ENCODE data around the gene POLQ.

GRCh38 chr3:121431726-121432517 is 113.9 kb downstream of the POLQ start:
- TF ChIP-seq CTCF (IDR thresholded peaks at IDR 0.05; ENCODE audit: low read depth, low read length, missing input control) (no peak), SP1 (IDR thresholded peaks at IDR 0.05) (peak; percentile 68), TAF1 (conservative IDR thresholded peaks at IDR 0.05) (no peak), RAD21 (IDR thresholded peaks at IDR 0.05) (peak in 1 of 2 donors; percentile 10), YY1 (IDR thresholded peaks at IDR 0.05) (no peak), ZBTB33 (IDR thresholded peaks at IDR 0.05) (no peak), JUND (IDR thresholded peaks at IDR 0.05) (peak in 1 of 2 donors; percentile 18), EGR1 (IDR thresholded peaks at IDR 0.05; ENCODE audit: low read depth in 2 of 2) (no peak), HNF4A (conservative IDR thresholded peaks at IDR 0.05) (peak; percentile 70 to 75), GABPA (IDR thresholded peaks at IDR 0.05 in 1 of 2, conservative IDR thresholded peaks at IDR 0.05 in 1 of 2) (no peak)
- TF ChIP-seq, protein P1, sequence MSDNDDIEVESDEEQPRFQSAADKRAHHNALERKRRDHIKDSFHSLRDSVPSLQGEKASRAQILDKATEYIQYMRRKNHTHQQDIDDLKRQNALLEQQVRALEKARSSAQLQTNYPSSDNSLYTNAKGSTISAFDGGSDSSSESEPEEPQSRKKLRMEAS (IDR thresholded peaks at IDR 0.05): no peak
- TF ChIP-seq, protein P2, sequence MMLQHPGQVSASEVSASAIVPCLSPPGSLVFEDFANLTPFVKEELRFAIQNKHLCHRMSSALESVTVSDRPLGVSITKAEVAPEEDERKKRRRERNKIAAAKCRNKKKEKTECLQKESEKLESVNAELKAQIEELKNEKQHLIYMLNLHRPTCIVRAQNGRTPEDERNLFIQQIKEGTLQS (IDR thresholded peaks at IDR 0.05): no peak
- TF ChIP-seq, protein P3, sequence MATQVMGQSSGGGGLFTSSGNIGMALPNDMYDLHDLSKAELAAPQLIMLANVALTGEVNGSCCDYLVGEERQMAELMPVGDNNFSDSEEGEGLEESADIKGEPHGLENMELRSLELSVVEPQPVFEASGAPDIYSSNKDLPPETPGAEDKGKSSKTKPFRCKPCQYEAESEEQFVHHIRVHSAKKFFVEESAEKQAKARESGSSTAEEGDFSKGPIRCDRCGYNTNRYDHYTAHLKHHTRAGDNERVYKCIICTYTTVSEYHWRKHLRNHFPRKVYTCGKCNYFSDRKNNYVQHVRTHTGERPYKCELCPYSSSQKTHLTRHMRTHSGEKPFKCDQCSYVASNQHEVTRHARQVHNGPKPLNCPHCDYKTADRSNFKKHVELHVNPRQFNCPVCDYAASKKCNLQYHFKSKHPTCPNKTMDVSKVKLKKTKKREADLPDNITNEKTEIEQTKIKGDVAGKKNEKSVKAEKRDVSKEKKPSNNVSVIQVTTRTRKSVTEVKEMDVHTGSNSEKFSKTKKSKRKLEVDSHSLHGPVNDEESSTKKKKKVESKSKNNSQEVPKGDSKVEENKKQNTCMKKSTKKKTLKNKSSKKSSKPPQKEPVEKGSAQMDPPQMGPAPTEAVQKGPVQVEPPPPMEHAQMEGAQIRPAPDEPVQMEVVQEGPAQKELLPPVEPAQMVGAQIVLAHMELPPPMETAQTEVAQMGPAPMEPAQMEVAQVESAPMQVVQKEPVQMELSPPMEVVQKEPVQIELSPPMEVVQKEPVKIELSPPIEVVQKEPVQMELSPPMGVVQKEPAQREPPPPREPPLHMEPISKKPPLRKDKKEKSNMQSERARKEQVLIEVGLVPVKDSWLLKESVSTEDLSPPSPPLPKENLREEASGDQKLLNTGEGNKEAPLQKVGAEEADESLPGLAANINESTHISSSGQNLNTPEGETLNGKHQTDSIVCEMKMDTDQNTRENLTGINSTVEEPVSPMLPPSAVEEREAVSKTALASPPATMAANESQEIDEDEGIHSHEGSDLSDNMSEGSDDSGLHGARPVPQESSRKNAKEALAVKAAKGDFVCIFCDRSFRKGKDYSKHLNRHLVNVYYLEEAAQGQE (IDR thresholded peaks at IDR 0.05): no peak
